Measurements from ENCODE around the gene C20orf141. TPM values are rescaled to one million over a fixed set of nuclear protein-coding genes. Genes with fewer than 3 reads are reported as not detected.

Gene C20orf141
- total RNA-seq, 2 donors from 2014 or later = not detected

- no peak overlapping the region for H3K27ac Mint-ChIP-seq
- no peaks in the 10 kb centered on the region for H3K27me3 Mint-ChIP-seq
- H3K4me3 Mint-ChIP-seq = no peak overlapping the region
- no peak for DNase-seq (ENCODE audit: low spot score)
- H3K36me3 Mint-ChIP-seq = peaks cover 27% of the 10 kb centered on the region
- no peaks in the 10 kb centered on the region for H3K9me3 Mint-ChIP-seq
- ATAC-seq = no peak
- H3K4me1 Mint-ChIP-seq (ENCODE audit: low read depth in 2 of 2) = peaks cover 17 to 36% of the 10 kb centered on the region in 2 donors
Measured at GRCh38 chr20:2838170-2838797, 23.5 kb downstream of the C20orf141 start.

DNA sequence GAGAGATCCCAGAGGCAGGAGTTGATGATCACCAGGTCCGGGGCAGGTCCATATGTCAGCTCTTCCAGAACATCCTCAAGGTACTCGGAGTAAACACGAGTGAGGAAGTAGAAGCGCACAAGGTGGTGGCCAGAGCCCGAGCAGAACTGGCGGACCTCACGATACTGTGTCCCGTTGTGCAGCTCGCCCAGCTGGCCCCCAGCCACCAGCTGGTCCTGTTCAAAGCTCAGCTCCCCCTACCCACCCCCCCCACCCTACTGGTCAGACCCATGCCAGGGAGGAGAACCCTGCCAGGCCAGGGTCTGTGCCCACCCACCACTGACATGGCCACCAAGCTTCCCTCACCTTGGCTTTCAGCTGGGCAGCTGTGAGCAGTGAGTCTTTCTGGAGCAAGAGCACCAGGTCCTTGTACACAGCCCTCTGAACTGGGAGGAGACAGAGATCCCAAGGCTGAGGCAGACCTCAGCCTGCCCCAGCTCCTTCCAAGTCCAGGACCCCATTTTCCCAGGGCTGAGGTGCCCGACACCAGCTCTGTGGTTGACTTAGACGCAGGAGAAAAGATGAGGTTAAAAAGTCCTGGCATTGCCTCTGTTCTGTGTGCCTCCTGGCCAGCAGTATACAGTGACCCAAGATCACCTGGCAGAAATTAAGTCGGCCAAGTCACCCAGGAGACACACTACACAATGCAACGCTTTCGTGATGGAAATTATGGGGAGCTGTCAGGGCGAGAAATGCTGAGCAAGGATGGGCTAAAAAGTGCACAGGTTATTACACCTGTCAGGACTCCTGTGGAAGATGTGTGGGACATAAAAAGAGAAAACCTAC, 24.3 kb downstream of the C20orf141 start:
- no peaks in the 10 kb centered on the region for H3K27me3 Mint-ChIP-seq
- ATAC-seq (no peak), DNase-seq (ENCODE audit: low spot score) (no peak)
- H3K4me3 Mint-ChIP-seq = peak overlapping the region; percentile 91
- peak overlapping the region; percentile 81 to 92 for H3K27ac Mint-ChIP-seq
- peaks cover 27% of the 10 kb centered on the region for H3K36me3 Mint-ChIP-seq
- no peaks in the 10 kb centered on the region for H3K9me3 Mint-ChIP-seq
- peaks cover 23 to 42% of the 10 kb centered on the region in 2 donors for H3K4me1 Mint-ChIP-seq (ENCODE audit: low read depth in 2 of 2)

GRCh38 chr20:2839732-2840137, 24.9 kb downstream of the C20orf141 start:
- H3K9me3 Mint-ChIP-seq = no peaks in the 10 kb centered on the region
- H3K36me3 Mint-ChIP-seq = peaks cover 27% of the 10 kb centered on the region
- peak overlapping the region; percentile 81 to 92 for H3K27ac Mint-ChIP-seq
- H3K4me3 Mint-ChIP-seq = peak overlapping the region; percentile 91
- ATAC-seq = no peak
- H3K27me3 Mint-ChIP-seq = no peaks in the 10 kb centered on the region
- peaks cover 30 to 49% of the 10 kb centered on the region in 2 donors for H3K4me1 Mint-ChIP-seq (ENCODE audit: low read depth in 2 of 2)
- DNase-seq (ENCODE audit: low spot score) = no peak

DNA sequence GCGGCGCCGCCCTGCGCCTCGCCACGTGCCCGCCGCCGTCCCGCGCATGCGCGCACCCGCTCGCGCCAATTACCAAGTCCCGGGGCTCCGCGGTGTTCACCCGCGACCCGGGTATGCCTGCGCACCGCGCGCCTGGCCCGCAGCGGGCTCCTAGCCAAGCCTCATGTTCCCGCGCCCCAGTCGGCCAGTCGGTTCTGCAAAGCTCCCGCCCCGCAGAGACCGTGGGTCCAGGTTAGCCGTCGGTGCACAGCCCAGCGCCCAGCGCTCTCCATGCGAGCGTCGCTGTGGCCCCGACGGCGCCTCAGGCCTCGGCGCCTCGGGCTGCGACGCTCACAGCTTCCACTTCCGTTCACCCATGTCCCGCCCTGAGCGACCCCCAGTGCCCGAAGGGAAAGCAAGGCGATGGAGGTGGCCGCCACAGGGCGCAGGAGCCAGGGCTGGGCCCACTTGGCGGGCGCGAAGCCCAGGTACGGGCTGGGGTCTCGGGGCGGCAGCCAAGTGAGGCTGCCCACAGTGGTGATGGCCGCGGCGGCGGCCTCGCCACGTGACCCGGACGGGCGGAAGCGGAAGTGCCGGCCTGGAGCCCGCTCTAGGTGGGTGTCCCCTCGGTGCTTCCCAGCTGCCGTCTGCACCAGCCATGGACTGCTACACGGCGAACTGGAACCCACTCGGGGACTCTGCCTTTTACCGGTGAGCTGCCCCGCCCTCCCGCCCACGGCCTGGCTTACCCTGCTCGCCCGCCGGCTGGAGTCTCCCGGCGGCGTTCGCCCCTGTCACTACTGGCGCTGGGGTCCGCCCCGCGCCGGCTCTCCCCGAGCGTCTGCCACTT, 25.6 kb downstream of the C20orf141 start, which contains the start of the genes PCED1A and VPS16:
Gene PCED1A (minus strand): TSS at position 518 of the 829 bp plus-strand sequence. CDS start 743 bp downstream, outside the sequence.
Gene VPS16 (plus strand): TSS at position 608 of the 829 bp plus-strand sequence. CDS start 30 bp downstream, at position 638.
- H3K4me1 Mint-ChIP-seq (ENCODE audit: low read depth in 2 of 2) = peaks cover 35 to 55% of the 10 kb centered on the region in 2 donors
- DNase-seq (ENCODE audit: low spot score) (peak; percentile 92), ATAC-seq (peak; percentile 97 to 98)
- peak within 1 kb of the TSS; percentile 91 for H3K4me3 Mint-ChIP-seq
- H3K27ac Mint-ChIP-seq = peak within 1 kb of the TSS; percentile 89 to 92
- H3K9me3 Mint-ChIP-seq = no peaks in the 10 kb centered on the region
- H3K36me3 Mint-ChIP-seq = peaks cover 30% of the 10 kb centered on the region
- no peaks in the 10 kb centered on the region for H3K27me3 Mint-ChIP-seq

DNA sequence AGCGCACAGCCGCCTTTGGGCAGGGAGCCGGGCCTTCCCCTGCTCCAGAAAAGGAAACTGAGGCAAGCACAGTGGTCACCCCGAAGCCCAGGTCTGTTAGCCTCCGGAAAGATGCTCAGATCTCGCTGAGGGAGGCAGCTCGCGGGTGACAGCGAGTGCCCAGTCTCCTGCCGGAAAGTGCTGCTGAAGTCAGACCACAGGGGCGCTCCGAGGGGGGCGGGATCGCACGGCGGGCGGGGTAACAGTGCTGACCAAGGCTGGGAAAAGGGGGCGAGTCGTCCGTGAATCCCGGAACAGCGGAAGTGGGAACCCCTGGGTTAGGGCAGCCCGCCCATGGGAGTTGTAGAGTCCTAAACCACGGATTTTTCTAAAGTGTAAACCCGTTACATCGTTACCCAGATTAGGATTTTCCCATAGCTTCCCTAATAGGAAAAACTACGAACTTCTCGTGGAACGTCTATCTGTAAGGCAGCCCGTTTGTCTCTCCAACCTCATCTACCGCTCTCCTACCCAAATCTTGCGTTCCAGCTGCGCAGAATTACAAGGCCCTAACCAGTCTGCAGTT, 26.3 kb downstream of the C20orf141 start:
- Mint-ChIP-seq H3K36me3 (peaks cover 30% of the 10 kb centered on the region), H3K9me3 (no peaks in the 10 kb centered on the region), H3K4me3 (peak overlapping the region; percentile 90), H3K4me1 (ENCODE audit: low read depth in 2 of 2) (peaks cover 39 to 61% of the 10 kb centered on the region in 2 donors), H3K27me3 (no peaks in the 10 kb centered on the region), H3K27ac (peak overlapping the region; percentile 89 to 92)
- peak; percentile 88 for DNase-seq (ENCODE audit: low spot score)
- peak; percentile 67 to 69 for ATAC-seq

GRCh38 chr20:2845607-2846006, 30.8 kb downstream of the C20orf141 start:
- Mint-ChIP-seq H3K4me1 (ENCODE audit: low read depth in 2 of 2) (peaks cover 45 to 51% of the 10 kb centered on the region in 2 donors), H3K9me3 (no peaks in the 10 kb centered on the region), H3K36me3 (peaks cover 16% of the 10 kb centered on the region), H3K27me3 (no peaks in the 10 kb centered on the region), H3K4me3 (peak overlapping the region; percentile 32), H3K27ac (peak overlapping the region; percentile 70 to 72)
- no peak for DNase-seq (ENCODE audit: low spot score)
- peak; percentile 76 to 82 for ATAC-seq

DNA sequence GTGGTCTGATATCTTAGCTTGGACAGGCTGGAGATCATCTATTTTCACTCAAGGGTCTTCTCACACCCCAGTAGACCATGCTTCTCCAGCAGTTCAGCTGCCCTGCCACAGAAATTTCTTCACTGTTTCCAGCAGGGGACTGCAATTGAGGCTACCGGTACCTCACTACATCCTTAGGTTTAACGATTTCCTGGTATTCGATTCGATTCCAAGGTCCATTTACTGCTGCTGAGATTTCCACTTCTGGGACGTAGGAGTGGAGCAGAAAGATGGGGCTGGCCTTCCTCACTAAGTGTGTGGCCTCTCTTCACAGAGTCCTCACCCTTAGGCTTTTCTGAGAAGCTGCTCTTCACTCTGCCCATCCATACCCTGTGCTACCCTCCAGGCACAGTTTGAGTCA, 31.9 kb downstream of the C20orf141 start:
- Mint-ChIP-seq H3K36me3 (peaks cover 12% of the 10 kb centered on the region), H3K4me3 (peak overlapping the region; percentile 46), H3K4me1 (ENCODE audit: low read depth in 2 of 2) (peaks cover 47 to 49% of the 10 kb centered on the region in 2 donors), H3K9me3 (no peaks in the 10 kb centered on the region), H3K27ac (peak overlapping the region; percentile 9 to 70), H3K27me3 (no peaks in the 10 kb centered on the region)
- ATAC-seq (no peak), DNase-seq (ENCODE audit: low spot score) (no peak)

DNA sequence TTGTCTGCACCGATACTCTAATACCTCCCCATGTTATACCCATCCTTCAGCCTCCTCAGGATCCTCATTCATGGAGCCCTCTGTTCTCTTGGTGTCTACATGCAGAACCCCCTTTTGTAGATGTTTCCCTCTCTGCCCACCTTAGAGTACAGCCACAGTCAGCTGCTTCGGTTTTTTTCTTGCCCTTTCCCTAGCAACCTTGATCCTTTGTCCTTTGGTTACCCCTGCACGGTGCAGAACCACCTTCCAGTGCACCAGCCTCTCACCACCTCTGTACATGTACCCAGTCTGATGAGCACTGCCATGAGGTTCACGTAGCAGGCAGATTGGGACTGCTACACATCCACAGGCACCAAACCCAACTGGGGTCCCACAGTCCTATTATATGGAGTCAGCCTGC, 33.0 kb downstream of the C20orf141 start:
- Mint-ChIP-seq H3K4me1 (ENCODE audit: low read depth in 2 of 2) (peaks cover 54 to 60% of the 10 kb centered on the region in 2 donors), H3K36me3 (peaks cover 12% of the 10 kb centered on the region), H3K27ac (peak overlapping the region; percentile 9 to 70), H3K9me3 (no peaks in the 10 kb centered on the region), H3K27me3 (no peaks in the 10 kb centered on the region), H3K4me3 (no peak overlapping the region)
- no peak for DNase-seq (ENCODE audit: low spot score)
- no peak for ATAC-seq

GRCh38 chr20:2849529-2849928, 34.7 kb downstream of the C20orf141 start:
- Mint-ChIP-seq H3K36me3 (peaks cover 5% of the 10 kb centered on the region), H3K27ac (peak overlapping the region in 1 of 2 donors; percentile 49), H3K4me1 (ENCODE audit: low read depth in 2 of 2) (peaks cover 52 to 54% of the 10 kb centered on the region in 2 donors), H3K9me3 (no peaks in the 10 kb centered on the region), H3K27me3 (no peaks in the 10 kb centered on the region), H3K4me3 (peak overlapping the region; percentile 21)
- DNase-seq (ENCODE audit: low spot score) (no peak), ATAC-seq (peak in 1 of 2 donors; percentile 17)

DNA sequence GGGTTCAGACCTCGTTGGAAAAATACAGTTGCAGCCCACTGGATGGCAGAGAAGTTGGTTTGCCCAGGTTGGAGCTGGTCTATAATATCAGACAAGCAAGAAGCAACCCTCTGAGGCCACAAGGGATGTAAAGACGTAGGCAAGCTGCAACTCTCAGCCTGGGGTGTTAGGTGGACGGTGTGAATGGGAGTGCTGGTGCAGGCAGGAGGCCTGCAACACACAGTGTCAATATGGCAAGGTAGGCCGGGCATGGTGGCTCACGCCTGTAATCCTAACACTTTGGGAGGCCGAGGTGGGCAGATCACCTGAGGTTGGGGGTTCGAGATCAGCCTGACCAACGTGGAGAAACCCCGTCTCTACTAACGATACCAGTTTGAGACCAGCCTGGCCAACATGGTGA, 36.3 kb downstream of the C20orf141 start:
- peak overlapping the region; percentile 49 to 69 for H3K27ac Mint-ChIP-seq
- H3K27me3 Mint-ChIP-seq = no peaks in the 10 kb centered on the region
- ATAC-seq (no peak), DNase-seq (ENCODE audit: low spot score) (no peak)
- no peaks in the 10 kb centered on the region for H3K36me3 Mint-ChIP-seq
- no peaks in the 10 kb centered on the region for H3K9me3 Mint-ChIP-seq
- H3K4me1 Mint-ChIP-seq (ENCODE audit: low read depth in 2 of 2) = peaks cover 44% of the 10 kb centered on the region in 2 donors
- peak overlapping the region; percentile 71 for H3K4me3 Mint-ChIP-seq

- H3K9me3 Mint-ChIP-seq = no peaks in the 10 kb centered on the region
- no peak overlapping the region for H3K4me3 Mint-ChIP-seq
- DNase-seq (ENCODE audit: low spot score) (no peak), ATAC-seq (no peak)
- no peak overlapping the region for H3K27ac Mint-ChIP-seq
- peaks cover 4 to 26% of the 10 kb centered on the region in 2 donors for H3K4me1 Mint-ChIP-seq (ENCODE audit: low read depth in 2 of 2)
- no peaks in the 10 kb centered on the region for H3K27me3 Mint-ChIP-seq
- H3K36me3 Mint-ChIP-seq = no peaks in the 10 kb centered on the region
Measured at GRCh38 chr20:2858591-2858990, 43.8 kb downstream of the C20orf141 start.

- H3K9me3 Mint-ChIP-seq = no peaks in the 10 kb centered on the region
- H3K4me1 Mint-ChIP-seq (ENCODE audit: low read depth in 2 of 2) = peaks cover 5 to 31% of the 10 kb centered on the region in 2 donors
- H3K27ac Mint-ChIP-seq = no peak overlapping the region
- no peaks in the 10 kb centered on the region for H3K27me3 Mint-ChIP-seq
- ATAC-seq (no peak), DNase-seq (ENCODE audit: low spot score) (no peak)
- H3K4me3 Mint-ChIP-seq = no peak overlapping the region
- no peaks in the 10 kb centered on the region for H3K36me3 Mint-ChIP-seq
Measured at GRCh38 chr20:2859330-2860121, 44.7 kb downstream of the C20orf141 start.
